ENCODE results near the gene CHRM4.

Gene CHRM4

GRCh38 chr11:46402957-46403902 is 11.7 kb upstream of the CHRM4 start:
- DNase-seq (ENCODE audit: low spot score) = no peak

- DNase-seq (ENCODE audit: low spot score) = no peak
Measured at GRCh38 chr11:46397526-46397925, 6.0 kb upstream of the CHRM4 start.

- no peak for DNase-seq (ENCODE audit: low spot score)
Measured at GRCh38 chr11:46393759-46394158, 2.2 kb upstream of the CHRM4 start.

GRCh38 chr11:46393231-46393616 is 1.6 kb upstream of the CHRM4 start:
- DNase-seq (ENCODE audit: low spot score) = no peak

- DNase-seq (ENCODE audit: low spot score) = peak; percentile 93
Measured at GRCh38 chr11:46392421-46393230, 1.1 kb upstream of the CHRM4 start.

GRCh38 chr11:46391186-46391577 is 394 bp downstream of the CHRM4 start:
- DNase-seq (ENCODE audit: low spot score) = no peak

- DNase-seq (ENCODE audit: low spot score) = no peak
Measured at GRCh38 chr11:46390331-46391171, 1.0 kb downstream of the CHRM4 start.

GRCh38 chr11:46389450-46390330 is 1.9 kb downstream of the CHRM4 start:
- peak; percentile 81 for DNase-seq (ENCODE audit: low spot score)

GRCh38 chr11:46388619-46389449 is 2.7 kb downstream of the CHRM4 start:
- DNase-seq (ENCODE audit: low spot score) = no peak

- DNase-seq (ENCODE audit: low spot score) = no peak
Measured at GRCh38 chr11:46387919-46388618, 3.5 kb downstream of the CHRM4 start.

GRCh38 chr11:46387456-46387855 is 4.1 kb downstream of the CHRM4 start:
- DNase-seq (ENCODE audit: low spot score) = no peak

GRCh38 chr11:46386674-46387073 is 4.9 kb downstream of the CHRM4 start:
- no peak for DNase-seq (ENCODE audit: low spot score)

GRCh38 chr11:46386005-46386578 is 5.5 kb downstream of the CHRM4 start:
- DNase-seq (ENCODE audit: low spot score) = no peak

- no peak for DNase-seq (ENCODE audit: low spot score)
Measured at GRCh38 chr11:46385169-46386004, 6.2 kb downstream of the CHRM4 start.

GRCh38 chr11:46383974-46384701 is 7.4 kb downstream of the CHRM4 start:
- no peak for DNase-seq (ENCODE audit: low spot score)

- DNase-seq (ENCODE audit: low spot score) = no peak
Measured at GRCh38 chr11:46383404-46383758, 8.2 kb downstream of the CHRM4 start.

- no peak for DNase-seq (ENCODE audit: low spot score)
Measured at GRCh38 chr11:46382646-46383403, 8.8 kb downstream of the CHRM4 start.
